Left ventricle myocardium superior (tissue), 1 donor: ENCODE results near the gene MVB12B. TPM values are rescaled to one million over a fixed set of nuclear protein-coding genes. Genes with fewer than 3 reads are reported as not detected.
A peak's percentile ranks its signal among the peaks of the same experiment; 100 is the strongest.

Experiments
- ATAC-seq: fragments of 200-7000 bp; cut with Tn5 transposase; one replicate; pipeline ENCODE4 v1.9.1; 2020; ENCODE audit warnings: mild to moderate bottlenecking, moderate library complexity
- DNase-seq: peaks from one replicate; pipeline ENCODE4 v3.0.0-alpha.2; 2020
- intact Hi-C: fragments of 100-400 bp; cut with micrococcal nuclease; formaldehyde crosslinking; loops from one replicate; pipeline ENCODE4 v1.11.0; 2022
- total RNA-seq: library from RNA; stranded (reverse); fragmentation: NEBNext Ultra II Directional; extraction: Animal tissue kit (Norgen Biotek cat#: 25700); gene quantifications from one replicate; pipeline ENCODE4 v1.2.1, GENCODE V29; 2021
- donor health status: DM: no; HTN: yes; CAD: no; lungs with severe emphysema.

Gene MVB12B
- total RNA-seq, 1 donor from 2014 or later: 11.8 TPM

- DNase-seq: peak; percentile 38
- ATAC-seq: peak; percentile 79
- intact Hi-C loops: no loop called here
Measured at GRCh38 chr9:126327006-126327713, 531 bp downstream of the MVB12B start.

DNA sequence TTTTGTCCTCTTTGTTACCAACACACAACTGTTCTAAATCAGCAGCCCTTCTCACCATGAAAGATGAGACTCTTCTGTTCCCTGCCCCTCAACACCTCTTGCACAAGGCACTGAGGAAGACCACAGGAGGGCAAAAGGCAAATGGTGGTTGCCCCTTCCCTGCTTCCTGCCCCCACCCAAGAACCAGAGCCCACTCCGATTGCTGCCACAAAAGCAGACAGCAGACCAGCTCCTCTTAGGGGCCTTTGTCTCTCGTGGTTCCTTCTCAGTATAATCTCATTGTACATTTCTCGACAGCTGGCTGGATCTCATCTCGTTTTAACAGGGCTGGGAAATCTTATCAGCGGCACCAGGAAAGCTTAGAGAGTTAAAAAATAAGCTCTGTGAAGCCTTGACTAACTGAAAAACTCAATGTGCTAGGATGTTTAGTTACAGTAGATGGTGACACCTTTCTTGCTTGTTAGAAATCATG, 1.1 kb downstream of the MVB12B start:
- DNase-seq: no peak
- ATAC-seq: no peak
- intact Hi-C loops: no loop called here

- intact Hi-C loops: no loop called here
- ATAC-seq: no peak
- DNase-seq: no peak
Measured at GRCh38 chr9:126328407-126328806, 1.8 kb downstream of the MVB12B start.

DNA sequence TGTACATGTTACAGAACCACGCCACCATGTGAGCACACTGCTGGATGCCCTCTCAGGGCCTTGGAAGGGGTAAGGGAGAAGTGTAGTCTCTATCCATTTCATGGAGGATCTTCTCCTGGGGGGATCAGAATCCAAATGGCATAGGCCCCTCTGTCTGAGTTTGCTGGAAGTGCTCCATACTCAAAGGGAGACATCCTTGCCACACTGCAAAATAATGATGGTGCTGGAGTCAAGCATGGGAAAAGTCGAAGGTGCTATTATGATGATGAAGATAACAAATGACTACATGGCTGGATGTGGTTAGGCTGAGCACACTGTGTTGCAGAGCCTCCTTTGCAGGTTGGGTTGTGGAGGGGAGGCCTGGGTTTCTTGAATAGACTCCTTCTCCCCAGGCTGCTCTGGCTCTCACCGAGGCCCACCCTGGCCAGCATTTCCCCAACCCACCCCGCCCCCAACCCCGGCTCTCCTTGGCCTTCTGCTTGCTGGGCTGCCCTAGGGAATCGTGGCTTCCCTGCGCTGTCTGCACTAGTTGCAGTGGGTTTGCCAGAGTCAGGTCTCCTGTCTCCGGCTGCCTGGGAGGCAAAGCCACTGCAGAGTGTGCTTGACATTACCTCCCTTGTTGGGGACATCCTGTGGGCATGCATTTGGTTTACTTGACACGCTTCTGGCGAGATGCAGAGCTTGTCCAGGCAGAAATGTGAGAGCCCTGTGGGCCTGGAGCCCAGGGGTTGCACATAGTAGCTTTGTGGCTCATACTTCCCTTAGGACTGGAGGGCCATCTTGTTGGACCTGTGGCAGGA, 3.0 kb downstream of the MVB12B start:
- ATAC-seq: no peak
- intact Hi-C loops: no loop called here
- peak; percentile 28 for DNase-seq

DNA sequence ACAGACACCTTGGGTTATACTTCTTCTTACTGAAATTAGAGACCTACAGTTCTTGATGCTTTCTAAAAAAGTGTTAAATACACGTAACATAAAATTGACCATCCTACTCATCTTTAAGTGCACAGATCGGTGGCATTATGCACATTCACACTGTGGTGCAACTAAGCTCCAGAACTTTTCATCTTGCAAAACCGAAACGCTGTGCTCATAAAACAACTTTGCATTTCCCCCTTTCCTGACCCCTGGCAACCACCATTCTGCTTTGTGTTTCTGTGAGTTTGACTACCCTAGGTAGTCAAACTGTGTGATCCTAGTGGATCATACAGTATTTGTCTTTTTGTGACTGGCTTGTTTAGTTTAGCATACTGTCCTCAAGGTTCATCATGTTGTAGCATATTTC, 3.9 kb downstream of the MVB12B start:
- DNase-seq (no peak), ATAC-seq (no peak)
- intact Hi-C loops: no loop called here

DNA sequence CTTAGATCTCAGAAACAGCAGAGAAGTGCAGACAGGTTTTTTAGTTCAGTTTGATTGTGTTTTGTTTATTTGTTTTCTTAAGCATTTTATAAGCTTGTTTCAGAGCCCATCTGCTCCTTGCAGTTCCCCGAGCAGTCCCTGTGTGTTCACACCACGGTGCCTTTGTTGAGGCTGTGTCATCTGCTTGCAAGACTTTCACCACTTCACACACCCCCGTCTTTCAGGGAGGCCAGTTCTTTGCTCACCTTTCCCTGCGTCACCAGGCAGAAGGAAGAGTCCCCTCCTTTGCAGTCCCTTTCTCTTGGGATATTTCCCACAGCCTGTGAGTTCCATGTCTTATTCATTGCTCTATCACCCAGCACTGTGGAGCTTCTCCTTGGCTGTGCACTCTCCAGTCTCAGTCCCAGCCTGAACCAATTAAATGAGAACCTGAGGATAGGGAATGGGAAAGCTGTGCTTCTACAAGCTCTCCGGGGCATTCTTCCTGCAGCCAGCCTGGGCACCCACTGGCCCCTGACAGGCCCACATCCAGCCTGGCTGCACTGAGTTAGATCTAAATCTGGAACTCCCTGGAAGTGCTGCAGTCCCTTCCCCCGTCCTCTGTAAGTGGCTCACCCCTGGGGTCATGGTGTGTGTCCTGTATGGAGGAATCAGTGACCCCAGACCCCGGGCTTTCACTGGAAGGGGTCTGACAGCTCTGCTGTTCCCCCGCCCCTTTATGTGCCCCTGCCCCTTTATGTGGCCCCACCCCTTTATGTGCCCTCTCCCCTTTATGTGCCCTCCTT, 5.5 kb downstream of the MVB12B start:
- intact Hi-C loops: no loop called here
- DNase-seq: no peak
- no peak for ATAC-seq

DNA sequence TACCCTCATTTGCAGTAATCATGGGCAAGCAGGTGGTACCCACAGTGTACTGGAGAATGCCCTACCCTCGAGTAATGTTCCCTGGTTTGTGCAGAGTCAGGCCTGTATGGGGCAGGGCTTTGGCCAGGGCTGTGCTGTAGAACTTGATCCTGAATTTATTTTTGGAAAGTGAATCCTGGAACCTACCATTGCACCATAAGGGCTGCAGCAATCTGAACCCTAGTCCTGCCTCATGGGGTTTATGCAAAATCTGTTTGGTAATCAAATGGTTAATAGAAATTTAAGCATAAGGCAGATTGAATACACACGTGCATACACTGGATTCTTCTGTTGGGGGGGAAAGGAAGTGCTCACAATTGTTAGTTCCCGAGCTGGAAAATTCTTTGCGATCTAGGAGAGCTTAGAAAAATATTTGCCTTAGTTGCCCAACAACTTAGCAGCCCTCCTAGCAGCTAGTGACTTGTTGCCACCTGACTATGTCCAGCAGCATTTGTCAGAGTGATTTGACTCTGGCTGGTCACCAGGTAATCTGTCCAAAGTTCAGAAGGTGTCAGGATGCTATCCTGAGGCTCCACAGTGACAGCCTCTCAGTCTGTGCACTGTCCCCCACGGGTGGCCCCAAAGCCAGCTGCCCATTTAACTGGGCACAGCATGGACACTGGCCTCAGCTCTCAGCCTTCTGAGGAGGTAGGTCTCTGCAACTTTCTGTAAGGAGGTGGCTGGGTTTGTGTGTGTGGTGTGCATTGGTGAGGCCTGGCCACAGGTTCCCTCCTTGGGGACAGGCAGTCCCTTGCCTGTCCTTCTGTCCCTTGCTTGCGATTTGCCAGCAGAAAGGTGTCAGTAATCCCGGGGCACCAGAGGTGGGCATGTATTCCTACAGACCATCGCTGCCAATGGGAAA, 8.3 kb downstream of the MVB12B start:
- intact Hi-C loops: no loop called here
- ATAC-seq (peak; percentile 85), DNase-seq (peak; percentile 35)

- ATAC-seq (no peak), DNase-seq (no peak)
- intact Hi-C loops: no loop called here
Measured at GRCh38 chr9:126335837-126336735, 9.5 kb downstream of the MVB12B start.

- intact Hi-C loops: no loop called here
- DNase-seq (no peak), ATAC-seq (peak; percentile 15)
Measured at GRCh38 chr9:126336736-126337325, 10.2 kb downstream of the MVB12B start.

- ATAC-seq (no peak), DNase-seq (no peak)
- intact Hi-C loops: no loop called here
Measured at GRCh38 chr9:126337729-126338372, 11.2 kb downstream of the MVB12B start.

GRCh38 chr9:126338945-126339344, 12.3 kb downstream of the MVB12B start:
- ATAC-seq (no peak), DNase-seq (no peak)
- intact Hi-C loops: no loop called here

DNA sequence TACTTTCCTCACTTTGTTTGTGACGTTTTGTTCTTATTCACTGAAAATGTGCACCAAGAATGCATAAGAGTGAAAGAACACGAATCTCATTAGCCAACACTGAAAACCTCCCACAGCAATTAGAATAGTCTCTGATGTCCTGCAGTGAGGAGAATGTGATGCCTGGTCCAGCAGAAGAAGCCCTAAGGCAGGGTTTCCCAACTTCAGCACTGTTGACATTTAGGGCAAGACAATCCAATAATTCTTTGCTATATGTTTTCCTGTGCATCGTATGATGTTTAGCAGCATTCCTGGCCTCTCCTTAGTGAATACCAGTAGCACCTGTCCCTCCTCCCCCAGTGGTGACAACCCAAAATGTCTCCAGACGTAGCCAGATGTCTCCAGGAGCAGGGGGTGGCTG, 14.8 kb downstream of the MVB12B start:
- DNase-seq (no peak), ATAC-seq (no peak)
- intact Hi-C loops: no loop called here

GRCh38 chr9:126341902-126342301, 15.3 kb downstream of the MVB12B start:
- intact Hi-C loops: no loop called here
- no peak for ATAC-seq
- DNase-seq: no peak

- intact Hi-C loops: no loop called here
Measured at GRCh38 chr9:126342621-126343031, 16.0 kb downstream of the MVB12B start.

DNA sequence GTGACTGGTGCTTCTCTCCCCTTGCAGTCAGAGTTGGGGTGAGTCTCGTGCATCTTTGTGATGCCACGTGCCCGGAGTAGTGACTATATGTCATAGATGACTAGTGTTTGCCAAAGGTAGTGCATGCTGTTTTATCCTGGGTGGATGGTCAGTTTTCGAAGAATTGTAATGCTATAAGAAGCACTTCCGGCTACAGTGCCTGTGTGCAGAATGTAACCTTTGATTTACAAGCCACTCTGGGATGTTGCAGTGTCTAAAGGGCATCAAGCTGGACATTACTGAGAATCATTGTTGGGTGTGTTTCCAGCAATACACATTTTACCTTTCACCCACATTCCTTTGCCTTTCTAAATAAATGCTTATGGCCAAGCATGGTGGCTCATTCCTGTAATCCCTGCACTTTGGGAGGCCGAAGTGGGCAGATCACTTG, 16.7 kb downstream of the MVB12B start:
- DNase-seq (no peak), ATAC-seq (no peak)
- intact Hi-C loops: no loop called here

More at GRCh38 chr9:126342621-126343031, 16.0 kb downstream of the MVB12B start:
- no peak for ATAC-seq
- no peak for DNase-seq

- no peak for DNase-seq
- intact Hi-C loops: no loop called here
- ATAC-seq: no peak
Measured at GRCh38 chr9:126346031-126346430, 19.4 kb downstream of the MVB12B start.

DNA sequence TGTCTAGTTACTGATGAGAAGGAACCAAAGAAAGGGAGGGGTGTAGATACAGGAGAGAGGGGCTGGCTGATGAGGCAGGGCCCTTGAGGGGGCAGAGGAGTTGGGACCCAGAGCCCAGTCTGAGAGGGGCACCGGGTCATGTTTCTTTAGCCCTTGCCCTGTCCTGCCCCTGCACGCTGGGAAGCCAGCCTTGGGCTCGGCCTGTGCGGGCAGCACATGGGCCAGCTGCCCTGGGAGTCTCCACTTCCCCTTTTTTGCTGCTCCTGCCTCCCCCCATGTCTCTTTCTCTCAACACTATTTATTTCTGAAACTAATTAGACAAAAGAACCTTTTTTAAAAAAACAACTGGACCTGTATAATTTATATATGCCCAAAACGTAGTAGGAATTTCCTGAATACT, 20.5 kb downstream of the MVB12B start:
- intact Hi-C loops: no loop called here
- peak; percentile 69 for ATAC-seq
- no peak for DNase-seq
